CD4-positive, alpha-beta memory T cell (primary cell): ENCODE results near the gene ENKUR. TPM values are rescaled to one million over a fixed set of nuclear protein-coding genes. Genes with fewer than 3 reads are reported as not detected.
"Not testable (repeated sequence)": the region's sequence is repeated elsewhere in the genome, so short reads cannot be mapped to it uniquely, and the experiment has no call there.

Experiments used
- CTCF ChIA-PET: fragments of 350-600 bp; sonication (Branson Sonifier 250); formaldehyde crosslinking; loops from one replicate; lab custom pipeline; 2021; ENCODE audit warnings: inconsistent platforms; ENCODE audit not compliant: partially characterized antibody; lab: Charles Lee
- POLR2A ChIA-PET: fragments of 350-600 bp; sonication (Branson Sonifier 250); formaldehyde crosslinking; loops from one replicate; lab custom pipeline; 2021; ENCODE audit not compliant: partially characterized antibody; lab: Charles Lee
- DNase-seq, 5 donors: peaks; one replicate each; pipeline versions ENCODE4 v3.0.0 to v3.0.0-alpha.2; 2020 to 2022; ENCODE audit warnings: mixed read lengths in 1 of 5
- H3K27ac ChIP-seq: one replicate; pipeline ENCODE4 v1.7.0; 2013; ENCODE audit warnings: low read depth, low read length
- H3K27me3 ChIP-seq: 2 replicates; pipeline ENCODE4 v1.7.0; 2013; ENCODE audit warnings: mild to moderate bottlenecking, low read length, moderate library complexity; ENCODE audit not compliant: insufficient read depth
- H3K36me3 ChIP-seq: 2 replicates; pipeline ENCODE4 v1.7.0; 2013; ENCODE audit warnings: mild to moderate bottlenecking, low read length, moderate library complexity; ENCODE audit not compliant: insufficient read depth
- H3K4me1 ChIP-seq: 2 replicates; pipeline ENCODE4 v1.7.0; 2013; ENCODE audit warnings: mild to moderate bottlenecking, low read length, moderate library complexity; ENCODE audit not compliant: insufficient read depth
- H3K4me3 ChIP-seq, 2 donors: one replicate each; pipeline ENCODE4 v1.7.0; 2013; ENCODE audit warnings: low read length in 2 of 2, mild to moderate bottlenecking in 1 of 2
- H3K9me3 ChIP-seq, 2 donors: one replicate each; pipeline ENCODE4 v1.7.0; 2013; ENCODE audit warnings: low read length in 2 of 2, control low read depth in 1 of 2; ENCODE audit not compliant: control insufficient read depth in 1 of 2
- H3K27ac Mint-ChIP-seq, 7 donors: one replicate each; pipeline ENCODE4 v1.8.0; 2020 to 2021; ENCODE audit warnings: mixed read lengths in 7 of 7, mild to moderate bottlenecking in 6 of 7, inconsistent platforms in 3 of 7, moderate library complexity in 3 of 7
- H3K27me3 Mint-ChIP-seq, 2 donors: one replicate each; pipeline ENCODE4 v1.8.0; 2020 to 2021; ENCODE audit warnings: mixed read lengths in 2 of 2
- H3K36me3 Mint-ChIP-seq, 2 donors: one replicate each; pipeline ENCODE4 v1.8.0; 2020 to 2021; ENCODE audit warnings: mixed read lengths in 2 of 2, inconsistent platforms in 1 of 2, mild to moderate bottlenecking in 1 of 2
- H3K4me1 Mint-ChIP-seq, 4 donors: one replicate each; pipeline ENCODE4 v1.8.0; 2020 to 2021; ENCODE audit warnings: mixed read lengths in 4 of 4, mild to moderate bottlenecking in 1 of 4
- H3K4me3 Mint-ChIP-seq, 8 donors: one replicate each; pipeline ENCODE4 v1.8.0; 2020 to 2021; ENCODE audit warnings: mixed read lengths in 8 of 8, mild to moderate bottlenecking in 7 of 8, moderate library complexity in 6 of 8, inconsistent platforms in 3 of 8
- H3K9me3 Mint-ChIP-seq, 8 donors: one replicate each; pipeline ENCODE4 v1.8.0; 2020 to 2021; ENCODE audit warnings: mixed read lengths in 8 of 8, mild to moderate bottlenecking in 5 of 8, inconsistent platforms in 3 of 8, moderate library complexity in 1 of 8
- intact Hi-C: fragments of 100-400 bp; cut with micrococcal nuclease; formaldehyde crosslinking; loops from one replicate; pipeline ENCODE4 v1.15.1; 2023
- polyA plus RNA-seq, 2 donors: library from polyadenylated mRNA; unstranded; fragments of 300-500 nt; fragmentation: Illumina TruSeq; gene quantifications; one replicate each; pipeline ENCODE4 v1.2.3, GENCODE V29; 2021
- total RNA-seq, 2 experiments: library from RNA; stranded (reverse); gene quantifications; one replicate each; pipeline ENCODE4 v1.2.3, GENCODE V29; 2021

The ENKUR gene
- total and polyA plus RNA-seq, 4 experiments from 2014 or later: not detected

- no peaks in the 10 kb centered on the region for H3K4me1 ChIP-seq
- Mint-ChIP-seq H3K4me3 (no peak overlapping the region), H3K4me1 (peaks cover 0 to under 1% (median 0%) of the 10 kb centered on the region in 4 donors), H3K36me3 (no peaks in the 10 kb centered on the region), H3K27me3 (no peaks in the 10 kb centered on the region), H3K9me3 (no peaks in the 10 kb centered on the region), H3K27ac (no peak overlapping the region)
- H3K4me3 ChIP-seq: no peak overlapping the region
- POLR2A ChIA-PET: no interaction called here
- H3K27me3 ChIP-seq: no peaks in the 10 kb centered on the region
- CTCF ChIA-PET: no interaction called here
- no peaks in the 10 kb centered on the region for H3K36me3 ChIP-seq
- H3K9me3 ChIP-seq: no peaks in the 10 kb centered on the region
- intact Hi-C loops: no loop called here
- no peak for DNase-seq
- no peak overlapping the region for H3K27ac ChIP-seq
Measured at GRCh38 chr10:24959382-24959730, 56.6 kb downstream of the ENKUR start.

DNA sequence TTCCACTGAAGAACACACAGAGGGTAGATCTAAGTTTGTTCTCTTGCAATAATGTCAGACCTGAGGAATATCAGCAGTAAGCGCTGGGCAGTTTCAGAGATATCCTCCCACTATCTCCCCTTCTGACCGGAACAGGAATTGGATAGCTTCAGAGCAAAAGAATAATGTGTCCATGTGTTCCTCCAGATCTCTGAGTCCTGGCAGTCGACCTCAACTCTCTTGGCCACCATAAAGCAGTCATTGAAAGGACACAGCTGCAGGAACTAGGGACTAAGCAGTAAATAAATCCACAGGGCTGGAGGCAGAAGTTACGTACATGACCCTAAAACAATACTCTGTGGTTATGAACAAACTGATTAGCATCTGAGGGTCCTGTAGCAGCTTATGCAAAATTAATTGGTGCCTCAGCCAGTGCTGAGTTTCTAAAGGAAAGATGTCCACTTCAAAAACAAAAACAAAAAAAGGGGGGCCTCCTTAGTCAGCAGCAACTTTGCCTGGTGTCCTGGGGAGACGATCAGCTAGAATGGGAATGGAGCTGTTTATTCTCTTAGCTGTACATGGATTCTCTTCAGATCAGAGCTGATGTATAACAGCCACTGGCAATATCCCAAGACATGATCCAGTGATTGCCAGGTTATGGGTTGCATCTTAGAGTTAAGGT, 57.1 kb downstream of the ENKUR start:
- ChIA-PET CTCF (no interaction called here), POLR2A (no interaction called here)
- H3K4me1 ChIP-seq: no peaks in the 10 kb centered on the region
- H3K9me3 Mint-ChIP-seq: no peaks in the 10 kb centered on the region
- H3K36me3 Mint-ChIP-seq: no peaks in the 10 kb centered on the region
- no peak overlapping the region for H3K27ac ChIP-seq
- no peak overlapping the region for H3K27ac Mint-ChIP-seq
- H3K4me1 Mint-ChIP-seq: peaks cover 0 to 5% (median under 1%) of the 10 kb centered on the region in 4 donors
- intact Hi-C loops: no loop called here
- H3K9me3 ChIP-seq: no peaks in the 10 kb centered on the region
- H3K4me3 ChIP-seq: no peak overlapping the region
- no peak for DNase-seq
- H3K36me3 ChIP-seq: no peaks in the 10 kb centered on the region
- H3K27me3 ChIP-seq: no peaks in the 10 kb centered on the region
- H3K27me3 Mint-ChIP-seq: no peaks in the 10 kb centered on the region
- no peak overlapping the region for H3K4me3 Mint-ChIP-seq

DNA sequence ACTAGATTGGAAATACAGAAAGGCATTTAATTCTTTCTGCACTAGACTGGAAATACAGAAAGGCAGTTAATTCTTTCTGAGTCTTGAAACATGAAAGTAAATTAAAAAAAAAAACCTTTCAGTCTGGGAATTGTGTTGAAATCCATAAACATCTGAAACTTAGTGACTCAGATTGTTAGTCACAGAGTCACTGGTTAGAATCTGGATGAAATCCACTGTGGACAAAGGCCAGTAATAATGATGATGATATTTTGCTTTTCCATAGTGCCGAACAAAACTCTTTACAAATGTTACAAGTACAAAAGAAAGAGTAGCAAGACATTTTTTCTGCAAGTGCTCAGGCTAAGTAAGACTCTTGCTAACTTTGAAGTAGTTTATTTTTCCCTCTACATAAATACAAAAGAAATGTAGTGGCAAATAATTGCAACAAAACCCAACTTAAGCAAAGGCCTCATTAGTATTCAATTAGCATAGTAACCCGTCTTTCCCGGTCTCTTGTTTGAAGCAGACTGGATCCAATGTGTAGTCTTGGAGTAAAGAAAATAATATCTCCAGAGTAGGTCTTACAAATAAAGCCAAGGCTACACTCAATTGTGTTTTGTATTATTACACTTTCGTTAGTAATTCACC, 57.8 kb downstream of the ENKUR start:
- no peaks in the 10 kb centered on the region for H3K36me3 Mint-ChIP-seq
- Histone ChIP-seq H3K36me3 (no peaks in the 10 kb centered on the region), H3K27me3 (no peaks in the 10 kb centered on the region), H3K9me3 (no peaks in the 10 kb centered on the region), H3K4me1 (peaks cover 3% of the 10 kb centered on the region), H3K4me3 (no peak overlapping the region), H3K27ac (no peak overlapping the region)
- peak overlapping the region in 1 of 7 donors; percentile 4 for H3K27ac Mint-ChIP-seq
- H3K9me3 Mint-ChIP-seq: no peaks in the 10 kb centered on the region
- peaks cover 0 to 12% (median 5%) of the 10 kb centered on the region in 4 donors for H3K4me1 Mint-ChIP-seq
- POLR2A ChIA-PET: no interaction called here
- intact Hi-C loops: no loop called here
- no peak for DNase-seq
- no peaks in the 10 kb centered on the region for H3K27me3 Mint-ChIP-seq
- CTCF ChIA-PET: no interaction called here
- H3K4me3 Mint-ChIP-seq: no peak overlapping the region

GRCh38 chr10:24957624-24958051, 58.3 kb downstream of the ENKUR start:
- H3K9me3 ChIP-seq, H3K27ac ChIP-seq, H3K4me1 ChIP-seq, DNase-seq, H3K36me3 Mint-ChIP-seq, H3K4me3 ChIP-seq, H3K27me3 ChIP-seq, H3K9me3 Mint-ChIP-seq, intact Hi-C loops, H3K36me3 ChIP-seq, H3K4me3 Mint-ChIP-seq, H3K27ac Mint-ChIP-seq, CTCF ChIA-PET, H3K27me3 Mint-ChIP-seq, POLR2A ChIA-PET: not testable (repeated sequence)
- H3K4me1 Mint-ChIP-seq: peaks cover 2 to 16% (median 9%) of the 10 kb centered on the region in 4 donors

- no peak for DNase-seq
- ChIA-PET CTCF (interaction anchor here (0.7 to 2.5 kb wide), 5 partner anchors 34 to 313 kb away, joined by 3 to 13 read pairs (median 7); no protein-coding TSS in a partner anchor), POLR2A (interaction anchor here (1.0 to 2.8 kb wide), 5 partner anchors 25 to 308 kb away, joined by 3 to 27 read pairs (median 5); partner anchors contain the start of gene ARHGAP21)
- H3K27ac Mint-ChIP-seq: peak overlapping the region in 5 of 7 donors; percentile 21 to 77 (median 66)
- intact Hi-C loops: loop anchor here (2.0 kb wide), 2 partner anchors 63 to 67 kb away; partner anchors contain the start of genes ENKUR and THNSL1
- H3K4me1 ChIP-seq: peaks cover 13% of the 10 kb centered on the region
- H3K4me3 ChIP-seq: no peak overlapping the region
- no peaks in the 10 kb centered on the region for H3K27me3 ChIP-seq
- H3K4me1 Mint-ChIP-seq: peaks cover 6 to 30% (median 16%) of the 10 kb centered on the region in 4 donors
- no peaks in the 10 kb centered on the region for H3K9me3 ChIP-seq
- no peaks in the 10 kb centered on the region for H3K36me3 Mint-ChIP-seq
- H3K27me3 Mint-ChIP-seq: no peaks in the 10 kb centered on the region
- H3K4me3 Mint-ChIP-seq: peak overlapping the region; percentile 78 to 88 (median 84)
- peaks cover 0 to 4% (median 0%) of the 10 kb centered on the region in 8 donors for H3K9me3 Mint-ChIP-seq
- H3K27ac ChIP-seq: no peak overlapping the region
- no peaks in the 10 kb centered on the region for H3K36me3 ChIP-seq
Measured at GRCh38 chr10:24953675-24954074, 62.3 kb downstream of the ENKUR start.

- H3K4me3 ChIP-seq: peak overlapping the region in 1 of 2 donors; percentile 59
- Mint-ChIP-seq H3K4me3 (peak overlapping the region; percentile 78 to 88 (median 84)), H3K27ac (peak overlapping the region; percentile 25 to 85 (median 66)), H3K4me1 (peaks cover 13 to 37% (median 20%) of the 10 kb centered on the region in 4 donors), H3K36me3 (no peaks in the 10 kb centered on the region), H3K27me3 (no peaks in the 10 kb centered on the region), H3K9me3 (peaks cover 0 to 4% (median 0%) of the 10 kb centered on the region in 8 donors)
- H3K4me1 ChIP-seq: peaks cover 13% of the 10 kb centered on the region
- no peaks in the 10 kb centered on the region for H3K27me3 ChIP-seq
- intact Hi-C loops: loop anchor here (1.0 to 2.0 kb wide), 5 partner anchors 64 to 310 kb away; partner anchors contain the start of genes ARHGAP21, ENKUR and THNSL1
- H3K27ac ChIP-seq: peak overlapping the region; percentile 34
- ChIA-PET POLR2A (interaction anchor here (1.0 to 2.8 kb wide), 6 partner anchors 24 to 307 kb away, joined by 3 to 27 read pairs (median 5); partner anchors contain the start of gene ARHGAP21), CTCF (interaction anchor here (0.7 to 2.5 kb wide), 17 partner anchors 11 to 335 kb away, joined by 3 to 13 read pairs (median 5); no protein-coding TSS in a partner anchor)
- H3K9me3 ChIP-seq: no peaks in the 10 kb centered on the region
- H3K36me3 ChIP-seq: no peaks in the 10 kb centered on the region
- peak; percentile 43 to 66 (median 49) for DNase-seq
Measured at GRCh38 chr10:24952707-24953645, 63.0 kb downstream of the ENKUR start.
